HTERT RPE-1 (cell line): Measurements from ENCODE around the gene MMADHC.
"Not testable (repeated sequence)": the region's sequence is repeated elsewhere in the genome, so short reads cannot be mapped to it uniquely, and the experiment has no call there.

Experiments used
- in situ Hi-C: fragments of 300-500 bp; cut with MboI; formaldehyde crosslinking; loops from 4 replicates; pipeline ENCODE4 v1.14.3; 2020; ENCODE audit warnings: low sequenced_read_pairs

The MMADHC gene

DNA sequence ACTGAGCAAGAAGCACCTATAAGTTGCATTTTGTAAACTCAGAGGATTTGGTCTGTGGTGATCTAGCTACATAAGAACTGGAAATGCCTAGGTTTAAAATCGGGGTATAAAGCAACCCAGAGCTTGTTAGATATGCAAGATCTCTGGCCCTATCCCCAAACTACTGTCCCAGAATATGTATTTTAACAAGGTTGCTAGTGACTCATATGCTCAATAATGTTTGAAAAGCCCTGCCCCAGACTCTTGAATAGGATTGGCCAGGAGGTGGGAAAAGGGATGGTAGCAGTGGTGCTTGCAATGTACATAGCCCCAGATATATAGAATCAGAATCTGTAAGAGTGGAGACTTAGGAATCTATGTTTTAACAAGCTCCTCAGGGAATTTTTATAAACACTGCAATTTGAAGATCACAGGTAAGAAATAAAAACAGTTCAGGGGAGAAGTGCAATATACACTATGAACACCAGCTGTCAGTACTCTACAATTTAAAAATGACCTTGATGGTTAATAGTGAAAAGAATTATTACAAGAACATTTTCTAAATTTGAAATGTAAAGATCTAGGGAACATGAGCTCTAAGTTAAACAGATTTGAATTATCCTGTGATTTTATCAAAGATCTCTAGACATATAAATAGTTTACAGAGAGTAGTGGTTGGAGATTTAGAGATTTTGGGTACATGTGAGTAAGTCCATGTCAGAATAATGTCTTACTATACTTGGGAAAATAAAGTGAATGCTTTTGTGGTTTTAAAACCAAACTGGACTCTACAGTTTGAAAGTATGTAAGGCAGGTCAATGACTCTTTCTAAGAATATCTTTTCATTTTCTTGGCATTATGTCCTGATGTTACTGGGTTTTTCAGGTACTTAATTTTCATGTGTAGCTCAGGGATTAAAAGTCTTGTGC lies 7.7 kb upstream of the MMADHC start:
- in situ Hi-C loops = no loop called here

GRCh38 chr2:149594411-149594810 lies 6.8 kb upstream of the MMADHC start:
- in situ Hi-C loops = no loop called here

DNA sequence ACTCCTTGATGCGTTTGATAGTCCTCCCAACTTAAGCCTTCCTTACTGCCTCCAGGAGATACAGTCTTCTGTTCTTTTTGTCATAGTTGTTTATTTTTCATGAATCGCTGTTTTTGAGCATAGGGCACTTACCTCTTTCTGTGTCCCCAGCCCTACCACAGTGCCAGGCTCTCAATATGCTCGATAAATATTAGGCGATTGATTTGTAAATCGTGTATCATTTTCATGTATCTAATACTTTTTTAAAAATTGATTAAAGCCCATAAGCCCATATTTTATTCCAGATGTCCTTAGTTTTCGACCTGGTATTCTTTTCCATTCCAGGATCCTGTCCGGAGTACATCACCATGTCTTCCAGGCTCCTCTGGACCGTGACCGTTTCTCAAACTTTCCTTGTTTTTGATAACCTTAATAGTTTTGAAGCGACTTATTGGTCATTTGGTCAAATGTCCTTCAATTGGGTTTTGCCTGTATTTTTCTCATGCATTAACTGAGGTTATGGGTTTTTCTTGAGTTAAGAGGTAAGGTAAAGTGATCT lies 444 bp upstream of the MMADHC start:
- in situ Hi-C loops = no loop called here

GRCh38 chr2:149586898-149587219 lies 716 bp downstream of the MMADHC start:
- in situ Hi-C loops = no loop called here

DNA sequence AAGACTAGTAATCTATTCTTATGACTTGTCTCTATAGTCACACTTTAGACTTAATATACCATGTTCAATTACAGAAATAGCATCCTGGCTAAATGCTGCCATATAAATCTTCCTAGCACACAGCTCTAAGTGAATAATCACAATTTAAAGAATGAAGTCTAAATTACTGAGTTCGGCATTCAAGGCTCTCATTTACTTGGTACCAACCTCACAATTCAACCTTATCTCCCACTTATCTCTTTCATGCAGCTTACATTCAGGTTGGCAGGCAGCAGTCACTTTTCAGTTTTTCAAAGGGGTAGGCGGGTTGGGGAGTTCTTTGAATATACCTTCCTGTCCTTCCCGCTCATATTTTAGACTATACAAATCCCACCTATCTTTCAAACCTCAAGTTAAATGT lies 1.5 kb downstream of the MMADHC start:
- in situ Hi-C loops = no loop called here

DNA sequence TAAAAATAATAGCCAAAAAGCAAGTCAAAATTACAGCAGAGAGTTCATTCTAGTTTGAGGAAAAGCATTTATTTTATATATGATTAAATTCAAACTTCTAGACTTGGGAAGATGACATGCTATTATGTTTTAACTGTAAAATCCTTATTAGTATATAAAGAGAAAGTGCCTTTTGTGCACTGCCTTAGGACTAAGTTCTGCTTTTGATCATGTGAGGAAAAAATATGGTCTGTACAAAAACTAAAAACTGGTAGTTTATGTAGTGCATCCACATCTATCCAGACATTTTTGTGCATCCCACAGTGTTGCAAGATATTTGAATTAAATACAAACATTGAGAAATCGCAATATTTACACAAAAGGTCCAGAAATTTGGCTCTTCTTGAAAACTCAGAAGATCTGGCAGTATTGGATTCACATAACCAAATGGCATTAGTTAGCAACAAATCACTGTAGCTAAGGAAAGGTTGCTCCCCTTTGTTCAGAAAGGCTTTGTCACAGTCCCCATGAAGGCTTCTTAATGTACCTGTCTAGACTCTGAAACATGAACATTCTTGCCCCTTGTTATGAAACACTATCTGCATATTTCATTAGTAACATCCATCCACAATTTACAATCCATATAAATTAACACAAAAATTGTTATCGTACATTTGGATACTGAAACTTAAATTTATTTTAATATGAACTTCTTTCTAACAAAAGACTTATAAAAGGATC lies 2.2 kb downstream of the MMADHC start:
- in situ Hi-C loops = no loop called here

GRCh38 chr2:149579972-149580882 lies 7.3 kb downstream of the MMADHC start:
- in situ Hi-C loops = no loop called here

DNA sequence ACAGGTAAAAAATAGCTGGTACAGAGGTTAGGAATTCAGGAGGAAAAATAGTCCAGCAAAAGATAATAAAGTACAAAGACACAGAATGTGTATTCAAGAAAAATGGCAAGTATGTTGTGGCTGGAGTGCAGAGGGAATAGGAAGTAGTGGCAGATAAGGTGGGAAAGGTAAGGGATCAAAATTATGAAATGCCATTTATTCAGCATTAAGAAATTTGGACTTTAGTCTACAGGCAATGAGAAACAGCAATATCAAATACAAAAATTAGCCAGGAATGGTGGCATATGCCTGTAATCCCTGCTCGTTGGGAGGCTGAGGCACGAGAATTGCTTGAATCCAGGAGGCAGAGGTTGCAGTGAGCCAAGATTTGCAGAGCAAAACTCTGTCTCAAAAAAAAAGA lies 10.3 kb downstream of the MMADHC start:
- in situ Hi-C loops = no loop called here

GRCh38 chr2:149575752-149576151 lies 11.8 kb downstream of the MMADHC start:
- in situ Hi-C loops = no loop called here

- in situ Hi-C loops = no loop called here
These were observed 12.3 kb downstream of the MMADHC start for GRCh38 chr2:149575277-149575676.

DNA sequence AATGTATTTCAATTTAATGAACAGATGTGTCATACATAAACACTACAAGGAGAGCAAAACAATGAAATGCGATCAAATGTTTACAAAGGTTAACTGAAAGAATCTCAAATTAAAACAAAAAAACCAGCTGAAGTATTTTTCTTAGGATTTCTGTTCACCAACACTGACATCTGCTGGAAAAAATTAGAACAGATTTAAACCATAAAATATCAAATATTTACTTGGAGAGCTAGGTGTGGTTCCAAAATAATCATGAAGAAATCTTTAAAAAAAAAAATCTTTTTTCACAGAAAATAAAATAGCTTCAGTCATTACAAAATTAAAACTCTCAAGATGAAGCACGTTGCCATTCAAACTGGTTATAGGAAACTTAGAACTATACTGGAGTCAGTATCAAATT lies 13.8 kb downstream of the MMADHC start:
- in situ Hi-C loops = no loop called here

DNA sequence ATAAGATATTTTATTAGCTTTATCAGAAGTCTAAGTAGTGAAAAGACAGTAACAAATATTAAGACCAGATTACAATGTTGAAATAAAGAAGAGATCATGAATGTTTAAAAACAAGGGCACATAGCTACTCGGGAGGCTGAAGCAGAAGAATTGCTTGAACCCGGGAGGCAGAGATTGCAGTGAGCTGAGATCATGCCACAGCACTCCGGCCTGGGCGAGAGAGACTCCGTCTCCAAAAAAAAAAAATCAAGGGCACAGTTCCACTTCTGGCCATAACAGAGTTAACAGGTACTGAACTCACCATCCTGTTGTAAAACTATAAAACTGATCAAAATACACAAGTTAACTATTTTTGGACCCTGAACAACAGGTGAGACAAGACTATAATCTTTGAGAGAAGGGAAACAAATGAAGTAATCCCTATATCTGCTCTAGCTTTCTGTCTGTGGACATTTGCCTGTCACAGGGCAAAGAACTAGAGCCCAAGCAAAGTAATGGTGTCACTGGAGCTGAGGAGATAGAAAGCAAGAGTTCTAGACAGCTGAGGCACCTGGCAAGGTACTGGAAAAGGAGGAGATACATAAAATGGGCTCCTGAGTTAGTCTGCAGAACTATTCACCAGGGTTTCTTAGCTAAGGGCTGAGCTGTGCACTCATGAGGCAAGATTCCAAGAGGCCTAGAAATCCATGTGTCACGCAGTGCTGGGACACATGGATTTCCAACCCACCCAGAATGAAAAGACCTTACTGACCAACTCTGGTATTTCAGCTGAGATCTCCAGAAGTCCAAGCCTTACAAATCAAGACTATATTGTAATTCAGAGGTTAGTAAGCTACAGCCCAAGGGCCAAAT lies 15.2 kb downstream of the MMADHC start:
- in situ Hi-C loops = no loop called here

DNA sequence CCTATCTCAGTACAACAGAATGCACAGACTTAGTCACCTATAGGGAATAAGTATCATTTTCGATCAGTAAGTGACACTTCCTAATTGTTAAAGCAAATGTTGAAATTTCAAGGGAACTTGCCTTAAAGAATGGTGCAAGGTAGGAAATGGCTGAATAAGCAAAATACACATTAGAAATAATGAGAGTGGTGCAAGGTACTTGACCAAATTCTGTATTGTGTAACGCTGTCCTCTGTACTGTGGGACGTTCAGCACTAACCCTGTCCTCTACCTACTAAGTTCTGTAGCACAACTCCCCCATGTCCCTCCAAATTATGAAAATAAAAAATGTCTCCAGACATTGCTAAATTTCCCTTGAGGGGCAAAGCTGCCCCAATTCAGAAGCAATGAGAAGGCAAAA lies 19.4 kb downstream of the MMADHC start:
- in situ Hi-C loops = no loop called here

DNA sequence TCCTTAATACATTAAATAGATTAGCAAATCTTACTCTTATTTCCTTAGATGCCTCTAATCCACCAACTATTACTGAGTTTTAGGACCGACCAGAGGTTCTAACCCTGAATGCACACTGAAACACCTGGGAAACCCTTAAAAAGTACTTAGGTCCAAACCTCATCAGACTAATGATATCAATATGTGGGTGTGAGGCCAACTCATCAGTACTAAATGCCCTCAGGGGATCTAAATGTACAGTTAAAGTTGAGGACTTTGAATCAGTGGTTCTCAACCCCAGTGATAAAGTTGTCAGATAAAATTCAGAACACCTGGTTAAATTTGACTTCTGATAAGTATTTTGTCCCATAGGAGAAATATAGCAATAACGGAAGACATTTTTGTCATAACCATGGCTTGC lies 20.9 kb downstream of the MMADHC start:
- in situ Hi-C loops = no loop called here

DNA sequence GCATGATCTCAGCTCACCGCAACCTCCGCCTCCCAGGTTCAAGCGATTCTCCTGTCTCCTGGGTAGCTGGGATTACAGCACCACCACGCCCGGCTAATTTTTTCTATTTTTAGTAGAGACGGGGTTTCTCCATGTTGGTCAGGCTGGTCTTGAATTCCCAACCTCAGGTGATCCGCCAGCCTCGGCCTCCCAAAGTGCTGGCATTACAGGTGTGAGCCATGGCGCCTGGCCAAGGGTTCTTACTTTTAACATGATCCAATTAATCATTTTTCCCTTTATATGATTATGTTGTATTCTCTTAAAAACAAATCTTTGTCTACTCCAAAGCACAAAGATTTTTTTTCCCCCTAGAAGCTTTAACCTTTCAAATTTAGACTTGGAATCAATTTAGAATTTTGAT lies 21.9 kb downstream of the MMADHC start:
- in situ Hi-C loops = not testable (repeated sequence)

GRCh38 chr2:149564983-149565382 lies 22.6 kb downstream of the MMADHC start:
- in situ Hi-C loops = no loop called here

GRCh38 chr2:149564097-149564496 lies 23.5 kb downstream of the MMADHC start:
- in situ Hi-C loops = no loop called here

GRCh38 chr2:149562324-149562723 lies 25.3 kb downstream of the MMADHC start:
- in situ Hi-C loops = no loop called here

GRCh38 chr2:149561309-149561926 lies 26.2 kb downstream of the MMADHC start:
- in situ Hi-C loops = no loop called here
